ENCODE measurements around the gene ECHS1. TPM values are rescaled to one million over a fixed set of nuclear protein-coding genes. Genes with fewer than 3 reads are reported as not detected.

The ECHS1 gene
- total RNA-seq, 1 experiment from 2014 or later: 58.0 TPM

DNA sequence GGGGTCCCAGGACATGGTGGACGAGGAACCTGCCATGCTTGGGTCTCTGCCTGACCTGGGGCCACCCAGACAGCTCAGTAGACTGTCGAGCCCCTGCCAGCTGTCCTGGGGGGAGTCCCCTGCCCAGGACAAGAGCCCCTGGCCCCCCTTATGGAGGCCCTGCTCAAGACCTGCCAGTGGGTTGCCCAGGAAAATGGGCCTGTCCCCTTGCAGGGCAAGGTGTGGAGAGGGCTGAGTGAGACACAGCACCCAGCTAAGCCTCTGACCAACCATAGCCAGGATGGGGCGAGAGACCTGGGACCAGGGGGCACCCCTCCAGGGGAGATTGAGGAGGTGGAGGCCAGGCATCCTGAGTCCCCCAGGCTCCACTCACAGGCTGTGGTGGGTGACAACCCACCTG is 17.2 kb downstream of the ECHS1 start (continued):
- no peak for TF ChIP-seq JUND (IDR thresholded peaks at IDR 0.05)
- TF ChIP-seq ZFX (IDR thresholded peaks at IDR 0.05): no peak
- no peak for TF ChIP-seq SP1 (IDR thresholded peaks at IDR 0.05; ENCODE audit: low read depth)
- no peak for TF ChIP-seq ZNF274 (IDR thresholded peaks at IDR 0.05; ENCODE audit: low read depth, low read length)
- TF ChIP-seq, protein P1, sequence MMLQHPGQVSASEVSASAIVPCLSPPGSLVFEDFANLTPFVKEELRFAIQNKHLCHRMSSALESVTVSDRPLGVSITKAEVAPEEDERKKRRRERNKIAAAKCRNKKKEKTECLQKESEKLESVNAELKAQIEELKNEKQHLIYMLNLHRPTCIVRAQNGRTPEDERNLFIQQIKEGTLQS (IDR thresholded peaks at IDR 0.05): no peak
- TF ChIP-seq, protein P2, sequence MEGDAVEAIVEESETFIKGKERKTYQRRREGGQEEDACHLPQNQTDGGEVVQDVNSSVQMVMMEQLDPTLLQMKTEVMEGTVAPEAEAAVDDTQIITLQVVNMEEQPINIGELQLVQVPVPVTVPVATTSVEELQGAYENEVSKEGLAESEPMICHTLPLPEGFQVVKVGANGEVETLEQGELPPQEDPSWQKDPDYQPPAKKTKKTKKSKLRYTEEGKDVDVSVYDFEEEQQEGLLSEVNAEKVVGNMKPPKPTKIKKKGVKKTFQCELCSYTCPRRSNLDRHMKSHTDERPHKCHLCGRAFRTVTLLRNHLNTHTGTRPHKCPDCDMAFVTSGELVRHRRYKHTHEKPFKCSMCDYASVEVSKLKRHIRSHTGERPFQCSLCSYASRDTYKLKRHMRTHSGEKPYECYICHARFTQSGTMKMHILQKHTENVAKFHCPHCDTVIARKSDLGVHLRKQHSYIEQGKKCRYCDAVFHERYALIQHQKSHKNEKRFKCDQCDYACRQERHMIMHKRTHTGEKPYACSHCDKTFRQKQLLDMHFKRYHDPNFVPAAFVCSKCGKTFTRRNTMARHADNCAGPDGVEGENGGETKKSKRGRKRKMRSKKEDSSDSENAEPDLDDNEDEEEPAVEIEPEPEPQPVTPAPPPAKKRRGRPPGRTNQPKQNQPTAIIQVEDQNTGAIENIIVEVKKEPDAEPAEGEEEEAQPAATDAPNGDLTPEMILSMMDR (IDR thresholded peaks at IDR 0.05 in 2 of 3, conservative IDR thresholded peaks at IDR 0.05 in 1 of 3; ENCODE audit: borderline replicate concordance in 1 of 3, insufficient read depth in 1 of 3, low read depth in 2 of 3, low read length in 2 of 3): no peak
- TF ChIP-seq EZH2phosphoT487 (IDR thresholded peaks at IDR 0.05; ENCODE audit: borderline replicate concordance): no peak
- TF ChIP-seq RAD21 (IDR thresholded peaks at IDR 0.05; ENCODE audit: low read depth): no peak
- no peak for TF ChIP-seq EZH2 (IDR thresholded peaks at IDR 0.05)
- TF ChIP-seq EGR1 (IDR thresholded peaks at IDR 0.05; ENCODE audit: low read depth): no peak
- no peak for TF ChIP-seq FOSL1 (IDR thresholded peaks at IDR 0.05; ENCODE audit: low read depth)

DNA sequence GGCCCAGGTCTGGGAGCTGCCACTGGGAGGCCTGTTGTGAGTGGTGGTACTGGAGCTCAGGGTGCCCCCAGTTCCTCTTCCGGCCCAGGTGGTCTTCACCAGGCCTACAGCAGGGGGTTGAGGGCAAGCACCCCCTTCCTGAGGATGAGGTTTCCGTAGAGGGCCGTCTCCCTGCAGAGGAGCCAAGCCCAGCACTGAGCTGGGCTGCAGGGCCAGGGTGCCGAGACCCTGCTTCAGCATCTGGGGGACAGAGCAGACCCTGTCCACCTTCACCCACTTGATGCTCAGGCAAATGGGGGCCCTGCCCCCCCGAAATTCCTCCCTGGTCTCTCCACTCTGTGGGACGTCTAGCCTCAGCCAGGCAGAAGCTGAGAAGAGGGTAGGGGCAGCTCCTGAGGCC is 17.9 kb downstream of the ECHS1 start:
- intact Hi-C loops (cut with micrococcal nuclease): no loop called here
- Histone ChIP-seq H4K20me1 (ENCODE audit: insufficient read depth) (no peaks in the 10 kb centered on the region), H3K4me3 (replicated peaks in 1 of 2; ENCODE audit: low read depth in 1 of 2, low read length in 2 of 2) (no peak overlapping the region), H3K4me2 (ENCODE audit: low read length) (no peak overlapping the region), H3K9me2 (ENCODE audit: insufficient read depth) (no peaks in the 10 kb centered on the region), H3K79me2 (ENCODE audit: insufficient read depth, low read length) (peaks cover 6% of the 10 kb centered on the region; the same call in 1 of the 2 replicates), H3K9me3 (ENCODE audit: control insufficient read depth in 1 of 2, insufficient read depth in 1 of 2, low read depth in 1 of 2, low read length in 2 of 2) (no peaks in the 10 kb centered on the region), H3K36me3 (ENCODE audit: control insufficient read depth in 1 of 2, insufficient read depth in 2 of 2, low read length in 2 of 2) (no peaks in the 10 kb centered on the region), H3K27me3 (ENCODE audit: insufficient read depth, low read length) (no peaks in the 10 kb centered on the region), H3K4me1 (ENCODE audit: control insufficient read depth in 1 of 2, insufficient read depth in 2 of 2, low read length in 2 of 2) (peaks cover 3 to 5% of the 10 kb centered on the region in 2 experiments; a peak in 2 of 4 replicates), H3K27ac (ENCODE audit: low read depth, low read length) (no peak overlapping the region), H2AFZ (ENCODE audit: low read depth, low read length, poor library complexity, severe bottlenecking) (no peak overlapping the region), H3K9ac (ENCODE audit: low read length) (no peak overlapping the region)
- TF ChIP-seq RAD21 (IDR thresholded peaks at IDR 0.05; ENCODE audit: low read depth) (no peak), CEBPB (IDR thresholded peaks at IDR 0.05; ENCODE audit: low read depth) (no peak), TCF7L2 (IDR thresholded peaks at IDR 0.05; ENCODE audit: borderline replicate concordance, extremely low read depth, insufficient read depth, insufficient read length) (no peak), ZNF274 (IDR thresholded peaks at IDR 0.05; ENCODE audit: low read depth, low read length) (no peak), POLR2A (IDR thresholded peaks at IDR 0.05; ENCODE audit: borderline replicate concordance, extremely low read depth, insufficient read depth, insufficient read length) (no peak), ZFX (IDR thresholded peaks at IDR 0.05) (no peak), FOSL1 (IDR thresholded peaks at IDR 0.05; ENCODE audit: low read depth) (no peak), POLR2AphosphoS5 (IDR thresholded peaks at IDR 0.05; ENCODE audit: low read depth, low read length) (no peak), YY1 (IDR thresholded peaks at IDR 0.05; ENCODE audit: extremely low read depth, insufficient replicate concordance, low read depth, low read length) (no peak), JUND (IDR thresholded peaks at IDR 0.05) (no peak), EGR1 (IDR thresholded peaks at IDR 0.05; ENCODE audit: low read depth) (no peak)
- TF ChIP-seq, protein P3, sequence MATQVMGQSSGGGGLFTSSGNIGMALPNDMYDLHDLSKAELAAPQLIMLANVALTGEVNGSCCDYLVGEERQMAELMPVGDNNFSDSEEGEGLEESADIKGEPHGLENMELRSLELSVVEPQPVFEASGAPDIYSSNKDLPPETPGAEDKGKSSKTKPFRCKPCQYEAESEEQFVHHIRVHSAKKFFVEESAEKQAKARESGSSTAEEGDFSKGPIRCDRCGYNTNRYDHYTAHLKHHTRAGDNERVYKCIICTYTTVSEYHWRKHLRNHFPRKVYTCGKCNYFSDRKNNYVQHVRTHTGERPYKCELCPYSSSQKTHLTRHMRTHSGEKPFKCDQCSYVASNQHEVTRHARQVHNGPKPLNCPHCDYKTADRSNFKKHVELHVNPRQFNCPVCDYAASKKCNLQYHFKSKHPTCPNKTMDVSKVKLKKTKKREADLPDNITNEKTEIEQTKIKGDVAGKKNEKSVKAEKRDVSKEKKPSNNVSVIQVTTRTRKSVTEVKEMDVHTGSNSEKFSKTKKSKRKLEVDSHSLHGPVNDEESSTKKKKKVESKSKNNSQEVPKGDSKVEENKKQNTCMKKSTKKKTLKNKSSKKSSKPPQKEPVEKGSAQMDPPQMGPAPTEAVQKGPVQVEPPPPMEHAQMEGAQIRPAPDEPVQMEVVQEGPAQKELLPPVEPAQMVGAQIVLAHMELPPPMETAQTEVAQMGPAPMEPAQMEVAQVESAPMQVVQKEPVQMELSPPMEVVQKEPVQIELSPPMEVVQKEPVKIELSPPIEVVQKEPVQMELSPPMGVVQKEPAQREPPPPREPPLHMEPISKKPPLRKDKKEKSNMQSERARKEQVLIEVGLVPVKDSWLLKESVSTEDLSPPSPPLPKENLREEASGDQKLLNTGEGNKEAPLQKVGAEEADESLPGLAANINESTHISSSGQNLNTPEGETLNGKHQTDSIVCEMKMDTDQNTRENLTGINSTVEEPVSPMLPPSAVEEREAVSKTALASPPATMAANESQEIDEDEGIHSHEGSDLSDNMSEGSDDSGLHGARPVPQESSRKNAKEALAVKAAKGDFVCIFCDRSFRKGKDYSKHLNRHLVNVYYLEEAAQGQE (IDR thresholded peaks at IDR 0.05; ENCODE audit: low read depth): no peak
- no peak for DNase-seq (ENCODE audit: low read depth, low spot score)
- no peak for ATAC-seq
- ChIA-PET RAD21 (ENCODE audit: low non-redundant PET in 1 of 2, low total read pairs in 2 of 2, uncharacterized antibody in 2 of 2, unreplicated experiment in 2 of 2) (no interaction called here), CTCF (no interaction called here), POLR2A (no interaction called here)
- BruUV-seq (replicated peaks): no TSS peak
